Muscle layer of colon (tissue), 2 donors: ENCODE measurements around the gene NMNAT2.

Source experiments
- H3K27ac ChIP-seq: one replicate; pipeline ENCODE4 v1.7.0; 2013; ENCODE audit warnings: low read depth, mild to moderate bottlenecking, low read length, moderate library complexity
- H3K27me3 ChIP-seq, 2 donors: one replicate each; pipeline ENCODE4 v1.7.0; 2013; ENCODE audit warnings: low read length in 2 of 2, mild to moderate bottlenecking in 2 of 2; ENCODE audit not compliant: insufficient read depth in 2 of 2, control insufficient read depth in 1 of 2
- H3K36me3 ChIP-seq: one replicate; pipeline ENCODE4 v1.7.0; 2013; ENCODE audit warnings: mild to moderate bottlenecking, low read length; ENCODE audit not compliant: insufficient read depth
- H3K4me1 ChIP-seq: one replicate; pipeline ENCODE4 v1.7.0; 2013; ENCODE audit warnings: mild to moderate bottlenecking, low read length; ENCODE audit not compliant: insufficient read depth
- H3K4me3 ChIP-seq, 2 donors: one replicate each; pipeline ENCODE4 v1.7.0; 2013; ENCODE audit warnings: low read length in 2 of 2, low read depth in 1 of 2, mild to moderate bottlenecking in 1 of 2, moderate library complexity in 1 of 2
- H3K9ac ChIP-seq: one replicate; pipeline ENCODE4 v1.7.0; 2013; ENCODE audit warnings: low read length
- H3K9me3 ChIP-seq: one replicate; pipeline ENCODE4 v1.7.0; 2013; ENCODE audit warnings: mild to moderate bottlenecking, low read length
- donor health status: abdominal sarcoma.
- donor health status: Adenocarcinoma of cecum.

The NMNAT2 gene

DNA sequence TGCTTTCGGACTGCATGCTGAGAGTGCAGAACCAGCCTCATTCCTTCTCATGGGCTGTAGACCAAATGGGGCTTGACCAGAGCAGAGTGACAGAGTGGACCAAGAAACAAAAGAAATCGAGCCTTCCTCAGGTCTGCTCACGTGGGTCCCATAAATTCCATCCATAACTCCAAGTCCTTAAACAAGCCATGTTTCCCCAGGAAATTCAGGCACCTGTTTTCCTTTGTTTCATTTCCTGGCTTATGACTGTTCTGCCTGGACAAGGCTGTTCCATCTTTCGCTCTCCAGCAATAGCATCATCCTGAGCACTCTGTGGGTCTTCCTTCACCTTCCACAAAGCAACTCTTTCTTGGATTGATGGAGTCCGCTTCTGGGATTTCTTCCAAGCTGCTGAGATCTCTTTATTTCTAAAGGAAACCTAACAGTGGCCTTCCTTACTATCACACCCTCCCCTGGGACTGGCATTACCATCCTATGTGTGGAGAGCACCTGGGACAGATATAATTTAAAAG is 168.2 kb downstream of the NMNAT2 start:
- H3K36me3 ChIP-seq = no peaks in the 10 kb centered on the region
- H3K27ac ChIP-seq = no peak overlapping the region
- H3K4me1 ChIP-seq = no peaks in the 10 kb centered on the region
- no peak overlapping the region for H3K9ac ChIP-seq
- no peaks in the 10 kb centered on the region for H3K27me3 ChIP-seq
- no peak overlapping the region for H3K4me3 ChIP-seq
- H3K9me3 ChIP-seq = peaks cover under 1% of the 10 kb centered on the region

DNA sequence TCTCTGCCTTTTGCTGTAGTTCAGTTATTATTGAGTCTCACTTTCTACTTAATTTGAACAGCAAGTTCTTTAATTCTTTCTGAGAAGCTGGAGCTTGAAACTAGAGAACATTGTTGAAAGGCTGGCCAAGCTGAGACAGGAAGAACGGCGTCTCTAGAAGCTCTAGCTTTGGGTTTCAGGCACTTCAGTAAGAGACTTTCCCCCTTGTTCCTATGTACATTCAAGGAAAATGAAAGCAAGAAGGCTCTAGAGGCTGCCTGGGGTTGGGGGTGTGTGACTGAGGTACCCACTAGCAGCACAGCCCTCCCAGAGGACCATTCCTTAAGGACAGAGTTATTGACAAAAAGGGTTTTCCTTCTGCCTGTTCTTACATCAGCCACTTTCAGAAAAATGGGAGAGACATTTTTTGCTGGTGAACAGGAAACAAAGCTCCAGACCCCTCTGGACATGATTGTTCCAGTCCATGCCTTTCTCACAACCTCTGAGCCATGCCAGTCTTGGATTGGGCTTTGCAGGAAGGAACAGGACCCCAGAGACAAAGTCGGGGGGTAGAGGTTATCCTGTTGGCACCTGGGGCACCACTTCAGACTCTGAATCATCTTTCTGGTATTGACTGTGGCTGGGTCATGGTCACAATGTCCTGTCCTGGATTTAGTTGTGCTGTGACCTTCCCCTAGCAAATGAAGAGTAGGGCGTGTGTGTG is 169.0 kb downstream of the NMNAT2 start:
- Histone ChIP-seq H3K9ac (no peak overlapping the region), H3K4me3 (no peak overlapping the region), H3K36me3 (no peaks in the 10 kb centered on the region), H3K9me3 (no peaks in the 10 kb centered on the region), H3K4me1 (no peaks in the 10 kb centered on the region), H3K27me3 (no peaks in the 10 kb centered on the region), H3K27ac (no peak overlapping the region)

GRCh38 chr1:183247931-183248330 is 170.2 kb downstream of the NMNAT2 start:
- Histone ChIP-seq H3K27ac (no peak overlapping the region), H3K9me3 (no peaks in the 10 kb centered on the region), H3K36me3 (no peaks in the 10 kb centered on the region), H3K4me3 (no peak overlapping the region), H3K27me3 (no peaks in the 10 kb centered on the region), H3K4me1 (peaks cover 5% of the 10 kb centered on the region), H3K9ac (no peak overlapping the region)

- H3K4me1 ChIP-seq = peaks cover 7% of the 10 kb centered on the region
- no peak overlapping the region for H3K9ac ChIP-seq
- H3K36me3 ChIP-seq = no peaks in the 10 kb centered on the region
- H3K27me3 ChIP-seq = no peaks in the 10 kb centered on the region
- H3K9me3 ChIP-seq = no peaks in the 10 kb centered on the region
- H3K4me3 ChIP-seq = no peak overlapping the region
- H3K27ac ChIP-seq = no peak overlapping the region
Measured at GRCh38 chr1:183247484-183247883, 170.7 kb downstream of the NMNAT2 start.

GRCh38 chr1:183247066-183247465 is 171.1 kb downstream of the NMNAT2 start:
- no peaks in the 10 kb centered on the region for H3K36me3 ChIP-seq
- no peak overlapping the region for H3K27ac ChIP-seq
- H3K27me3 ChIP-seq = no peaks in the 10 kb centered on the region
- H3K9ac ChIP-seq = no peak overlapping the region
- H3K4me3 ChIP-seq = no peak overlapping the region
- peaks cover 7% of the 10 kb centered on the region for H3K4me1 ChIP-seq
- H3K9me3 ChIP-seq = no peaks in the 10 kb centered on the region

DNA sequence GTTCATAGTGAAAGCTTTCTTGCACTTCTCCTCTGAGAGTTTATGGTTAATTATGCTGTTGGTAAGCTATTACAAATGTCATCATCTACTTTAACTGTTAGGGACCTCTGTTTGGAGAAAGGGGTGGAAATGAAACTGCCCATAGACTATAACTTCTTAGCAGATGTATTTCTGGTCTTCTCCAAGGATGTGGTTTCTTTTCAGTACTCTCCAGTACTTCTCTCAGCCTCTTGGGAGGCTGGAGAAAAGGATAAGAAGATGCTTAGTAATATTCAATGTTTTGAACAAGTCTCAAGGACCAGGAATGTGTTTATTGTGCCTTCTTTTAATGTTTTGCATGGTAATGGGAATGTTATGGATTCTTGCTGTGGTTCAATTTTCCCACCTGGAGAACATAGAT is 171.7 kb downstream of the NMNAT2 start:
- no peaks in the 10 kb centered on the region for H3K27me3 ChIP-seq
- no peaks in the 10 kb centered on the region for H3K9me3 ChIP-seq
- H3K27ac ChIP-seq = no peak overlapping the region
- no peaks in the 10 kb centered on the region for H3K36me3 ChIP-seq
- H3K9ac ChIP-seq = no peak overlapping the region
- H3K4me3 ChIP-seq = no peak overlapping the region
- peaks cover 7% of the 10 kb centered on the region for H3K4me1 ChIP-seq

- no peaks in the 10 kb centered on the region for H3K36me3 ChIP-seq
- H3K9me3 ChIP-seq = no peaks in the 10 kb centered on the region
Measured at GRCh38 chr1:183245357-183245756, 172.8 kb downstream of the NMNAT2 start.

DNA sequence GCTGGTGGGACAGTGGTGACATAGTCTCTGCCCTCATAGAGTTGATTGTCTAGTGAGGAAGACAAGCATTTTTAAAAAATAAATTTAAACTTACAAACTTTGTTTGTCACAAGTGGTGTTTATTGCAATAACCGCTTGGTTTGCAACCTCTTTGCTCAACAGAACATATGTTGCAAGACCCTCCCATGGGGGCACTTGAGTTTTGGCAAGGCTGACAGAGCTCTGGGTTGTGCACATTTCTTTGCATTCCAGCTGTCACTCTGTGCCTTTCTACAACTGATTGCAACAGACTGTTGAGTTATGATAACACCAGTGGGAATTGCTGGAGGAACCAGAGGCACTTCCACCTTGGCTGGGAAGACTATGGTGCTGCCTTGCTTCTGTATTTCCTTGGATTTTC is 173.7 kb downstream of the NMNAT2 start:
- Histone ChIP-seq H3K27me3 (no peaks in the 10 kb centered on the region), H3K27ac (no peak overlapping the region), H3K36me3 (no peaks in the 10 kb centered on the region), H3K9me3 (no peaks in the 10 kb centered on the region), H3K4me3 (no peak overlapping the region), H3K4me1 (peaks cover 7% of the 10 kb centered on the region), H3K9ac (no peak overlapping the region)

More at GRCh38 chr1:183245357-183245756, 172.8 kb downstream of the NMNAT2 start:
- H3K27me3 ChIP-seq = no peaks in the 10 kb centered on the region
- H3K27ac ChIP-seq = no peak overlapping the region
- peaks cover 7% of the 10 kb centered on the region for H3K4me1 ChIP-seq
- H3K9ac ChIP-seq = no peak overlapping the region
- H3K4me3 ChIP-seq = no peak overlapping the region

GRCh38 chr1:183243161-183244050 is 174.8 kb downstream of the NMNAT2 start:
- Histone ChIP-seq H3K4me1 (peaks cover 7% of the 10 kb centered on the region), H3K27me3 (no peaks in the 10 kb centered on the region), H3K36me3 (no peaks in the 10 kb centered on the region), H3K9me3 (no peaks in the 10 kb centered on the region), H3K27ac (no peak overlapping the region), H3K4me3 (no peak overlapping the region), H3K9ac (no peak overlapping the region)

DNA sequence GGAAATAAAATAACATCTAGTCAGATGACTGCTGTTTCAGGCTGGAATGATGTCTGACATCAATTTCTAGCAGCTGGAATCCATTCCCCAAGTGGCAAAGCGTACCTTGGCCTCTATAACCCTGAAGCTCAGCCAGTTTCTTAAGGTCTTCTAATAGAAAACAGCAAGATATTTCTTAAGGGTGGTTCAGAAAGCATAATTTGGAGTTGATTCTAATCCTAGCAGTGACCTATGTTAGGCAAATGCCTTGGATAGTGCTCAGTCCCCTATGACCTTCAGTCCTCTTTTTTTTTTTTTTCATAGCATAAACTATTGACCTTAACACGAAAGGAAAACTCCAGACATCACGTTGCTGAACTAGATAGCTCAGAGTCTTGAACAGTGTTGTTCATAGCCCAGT is 175.6 kb downstream of the NMNAT2 start:
- H3K36me3 ChIP-seq = no peaks in the 10 kb centered on the region
- no peak overlapping the region for H3K27ac ChIP-seq

DNA sequence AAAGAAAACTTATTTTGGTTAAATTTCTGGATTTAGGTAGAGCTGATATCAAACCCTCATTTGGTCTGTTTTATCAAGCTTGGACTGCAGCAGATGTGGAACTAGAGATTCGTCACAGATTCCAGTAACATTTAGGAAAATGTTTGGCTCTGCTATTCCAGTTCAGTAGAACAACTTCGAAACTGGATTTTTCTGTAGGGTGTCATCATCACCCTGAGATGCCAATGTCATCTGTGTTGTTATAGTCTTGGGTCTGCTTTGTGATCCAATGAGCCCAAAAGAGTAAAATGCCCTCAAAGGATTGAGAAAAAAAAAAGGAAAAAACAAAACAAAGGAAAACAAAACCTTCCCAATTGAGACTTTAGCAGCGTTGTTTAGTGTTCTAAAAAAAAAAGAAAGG is 176.7 kb downstream of the NMNAT2 start:
- H3K27ac ChIP-seq = no peak overlapping the region
- no peak overlapping the region for H3K9ac ChIP-seq
- peaks cover 7% of the 10 kb centered on the region for H3K4me1 ChIP-seq
- H3K27me3 ChIP-seq = no peaks in the 10 kb centered on the region
- no peak overlapping the region for H3K4me3 ChIP-seq
- H3K36me3 ChIP-seq = no peaks in the 10 kb centered on the region
- H3K9me3 ChIP-seq = no peaks in the 10 kb centered on the region

More for the DNA sequence above, 175.6 kb downstream of the NMNAT2 start:
- Histone ChIP-seq H3K9me3 (no peaks in the 10 kb centered on the region), H3K27me3 (no peaks in the 10 kb centered on the region), H3K4me3 (no peak overlapping the region), H3K9ac (no peak overlapping the region), H3K4me1 (peaks cover 7% of the 10 kb centered on the region)
